NOMO-1 treated with dmso at 0.1 percent for 144 hours (cell line): ENCODE data around the gene GPBAR1.

ENCODE experiments used
- DNase-seq: peaks from one replicate; lab custom pipeline; 2025; ENCODE audit not compliant: unreplicated experiment; lab: John Stamatoyannopoulos, UW

Gene GPBAR1, protein sequence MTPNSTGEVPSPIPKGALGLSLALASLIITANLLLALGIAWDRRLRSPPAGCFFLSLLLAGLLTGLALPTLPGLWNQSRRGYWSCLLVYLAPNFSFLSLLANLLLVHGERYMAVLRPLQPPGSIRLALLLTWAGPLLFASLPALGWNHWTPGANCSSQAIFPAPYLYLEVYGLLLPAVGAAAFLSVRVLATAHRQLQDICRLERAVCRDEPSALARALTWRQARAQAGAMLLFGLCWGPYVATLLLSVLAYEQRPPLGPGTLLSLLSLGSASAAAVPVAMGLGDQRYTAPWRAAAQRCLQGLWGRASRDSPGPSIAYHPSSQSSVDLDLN

DNA sequence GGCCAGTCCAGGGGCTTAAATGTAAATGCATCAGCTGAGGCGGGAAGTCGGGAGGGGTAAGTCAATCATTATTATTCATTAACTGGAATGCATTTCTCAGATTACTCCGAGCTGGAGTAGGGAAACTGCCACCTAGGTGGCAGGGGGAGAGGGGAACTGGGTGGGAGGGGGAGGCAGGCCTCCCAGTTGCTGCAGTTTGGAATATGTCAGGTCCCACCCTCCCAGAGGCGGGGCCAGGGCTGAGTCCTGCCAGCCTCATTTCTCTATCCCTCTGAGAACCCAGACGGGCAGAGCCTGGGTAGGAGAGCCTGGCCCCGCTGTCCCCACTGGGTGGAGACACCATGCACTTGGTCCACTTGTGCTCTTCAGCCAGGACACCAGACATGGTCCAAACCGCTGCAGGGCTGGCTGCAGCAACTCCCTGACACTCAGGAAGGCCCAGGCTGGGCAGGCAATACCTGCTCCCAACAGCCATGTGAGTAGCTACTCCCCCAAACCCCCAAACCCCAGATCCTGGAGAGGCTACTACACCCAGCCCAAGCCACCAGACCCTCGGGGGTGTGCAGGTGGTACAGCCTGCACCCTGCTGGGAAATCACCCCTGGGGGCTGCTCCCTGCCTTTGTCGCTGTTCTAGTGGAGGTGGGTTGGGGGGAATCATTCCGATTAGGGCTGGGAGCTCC, at the start of gene GPBAR1:
Gene GPBAR1 (plus strand): TSS at position 274 of the 681 bp plus-strand sequence. CDS start 1,710 bp downstream, outside the sequence.
- DNase-seq = no peak

DNA sequence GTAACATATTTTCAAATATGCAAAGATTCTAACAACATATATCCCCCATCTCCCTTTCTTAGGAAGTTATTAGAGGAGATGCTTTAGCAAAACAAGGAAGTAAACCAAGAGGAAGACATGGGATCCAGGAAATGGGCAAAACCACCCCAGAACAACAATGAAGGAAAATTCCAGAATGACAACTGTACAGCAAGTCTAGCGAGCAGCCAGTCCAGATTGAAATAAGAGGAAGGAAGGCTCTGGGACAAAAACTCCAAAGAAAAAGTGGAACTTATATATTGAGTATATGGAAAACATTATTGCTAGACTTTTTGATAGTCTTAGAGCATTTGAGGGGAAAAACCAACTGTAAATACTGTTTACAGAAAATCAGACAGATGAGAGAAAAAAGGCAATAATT, 46.7 kb upstream of the GPBAR1 start:
- DNase-seq = no peak

DNA sequence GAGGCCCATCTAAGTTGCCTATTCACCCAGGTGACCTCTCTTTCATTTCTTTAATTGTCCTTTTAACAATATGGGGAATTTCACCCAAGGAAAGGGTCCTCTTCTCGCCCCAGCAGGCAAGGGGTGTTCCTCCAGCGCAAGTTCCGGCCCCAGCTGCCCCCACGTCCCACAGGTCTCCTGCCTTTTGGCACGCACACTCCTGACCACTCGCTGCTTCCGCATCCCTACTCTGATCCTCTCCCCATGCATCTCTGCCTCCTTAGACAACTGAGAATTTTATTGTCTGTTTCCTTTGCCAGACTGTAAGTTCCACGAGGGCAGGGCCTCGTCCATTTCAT, 44.5 kb upstream of the GPBAR1 start:
- DNase-seq = no peak

DNA sequence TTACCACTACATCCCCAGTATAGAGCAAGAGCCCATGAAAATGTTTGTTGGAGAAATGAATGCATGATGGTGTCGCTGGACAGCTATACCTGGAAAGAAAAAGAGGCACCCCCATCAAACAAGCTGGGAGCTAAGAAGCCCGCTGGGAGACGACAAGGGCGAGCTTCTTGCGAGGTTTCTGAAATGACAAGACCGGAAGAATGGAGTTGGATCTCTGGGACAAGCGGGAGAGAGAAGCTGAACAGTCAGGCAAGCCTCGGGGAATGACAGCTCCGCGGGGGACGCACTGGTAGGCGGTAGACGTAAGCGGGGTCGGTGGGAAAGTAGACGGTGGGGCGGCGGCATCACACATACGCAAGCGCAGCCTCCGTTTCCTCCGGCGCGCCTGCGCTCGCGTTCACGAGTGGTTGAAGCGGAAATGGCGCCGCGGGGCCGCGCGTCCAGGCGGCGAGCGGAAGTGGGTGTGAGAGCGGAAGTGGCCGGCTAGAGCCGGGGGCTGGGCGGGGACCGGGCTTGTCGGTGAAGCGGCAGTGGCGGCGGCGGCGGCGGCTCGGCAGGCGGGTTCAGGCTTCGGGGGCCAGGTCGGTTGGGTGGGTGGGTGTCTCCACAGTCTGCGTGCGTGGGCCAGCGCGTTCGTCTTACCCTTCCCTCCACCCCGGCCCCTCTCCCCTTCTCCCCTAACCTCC, 44.0 kb upstream of the GPBAR1 start, which contains the start of gene ARPC2:
Gene ARPC2 (plus strand): TSS at position 516 of the 686 bp plus-strand sequence. CDS start 282 bp downstream, outside the sequence.
- DNase-seq = peak; percentile 94

DNA sequence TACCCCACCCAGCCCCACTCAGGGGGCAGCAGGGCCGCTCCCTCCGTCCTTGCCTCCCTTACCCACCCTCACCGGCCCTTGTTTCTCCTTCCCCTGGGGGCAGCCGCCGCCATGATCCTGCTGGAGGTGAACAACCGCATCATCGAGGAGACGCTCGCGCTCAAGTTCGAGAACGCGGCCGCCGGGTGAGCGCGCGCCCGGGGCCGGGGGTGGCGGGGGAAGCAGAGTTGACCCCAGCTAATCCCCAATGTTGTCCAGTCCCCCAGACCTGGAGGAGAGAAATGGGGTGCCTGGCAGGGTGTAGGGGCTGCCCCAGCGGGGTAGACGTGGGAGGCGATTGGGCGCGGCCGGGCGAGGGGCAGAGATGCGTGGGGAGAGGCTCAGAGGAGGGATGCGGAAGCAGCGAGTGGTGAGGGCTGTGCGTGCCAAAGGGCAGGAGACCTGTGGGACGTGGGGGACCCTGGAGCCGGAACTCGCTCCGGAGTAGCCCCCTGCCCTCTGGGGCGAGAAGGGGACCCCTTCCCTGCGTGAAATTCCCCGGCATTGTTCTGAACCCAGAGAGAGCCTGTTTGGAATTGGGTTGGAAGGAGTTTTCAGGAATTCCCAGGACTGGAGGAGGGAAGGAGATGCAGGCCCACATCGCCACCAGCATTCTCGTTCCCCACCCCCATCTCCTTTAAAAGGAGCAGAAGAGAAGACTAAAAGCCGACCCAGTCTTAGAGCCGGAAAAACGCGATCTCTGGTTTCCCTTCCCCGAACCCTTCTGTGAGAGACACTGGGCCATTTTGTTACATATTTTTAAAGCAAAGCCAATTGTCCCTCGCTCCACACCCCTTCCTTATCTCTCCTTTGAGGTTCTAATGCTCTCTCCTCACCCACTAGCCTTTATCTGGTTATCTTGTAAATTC, 43.2 kb upstream of the GPBAR1 start:
- DNase-seq = peak; percentile 57

DNA sequence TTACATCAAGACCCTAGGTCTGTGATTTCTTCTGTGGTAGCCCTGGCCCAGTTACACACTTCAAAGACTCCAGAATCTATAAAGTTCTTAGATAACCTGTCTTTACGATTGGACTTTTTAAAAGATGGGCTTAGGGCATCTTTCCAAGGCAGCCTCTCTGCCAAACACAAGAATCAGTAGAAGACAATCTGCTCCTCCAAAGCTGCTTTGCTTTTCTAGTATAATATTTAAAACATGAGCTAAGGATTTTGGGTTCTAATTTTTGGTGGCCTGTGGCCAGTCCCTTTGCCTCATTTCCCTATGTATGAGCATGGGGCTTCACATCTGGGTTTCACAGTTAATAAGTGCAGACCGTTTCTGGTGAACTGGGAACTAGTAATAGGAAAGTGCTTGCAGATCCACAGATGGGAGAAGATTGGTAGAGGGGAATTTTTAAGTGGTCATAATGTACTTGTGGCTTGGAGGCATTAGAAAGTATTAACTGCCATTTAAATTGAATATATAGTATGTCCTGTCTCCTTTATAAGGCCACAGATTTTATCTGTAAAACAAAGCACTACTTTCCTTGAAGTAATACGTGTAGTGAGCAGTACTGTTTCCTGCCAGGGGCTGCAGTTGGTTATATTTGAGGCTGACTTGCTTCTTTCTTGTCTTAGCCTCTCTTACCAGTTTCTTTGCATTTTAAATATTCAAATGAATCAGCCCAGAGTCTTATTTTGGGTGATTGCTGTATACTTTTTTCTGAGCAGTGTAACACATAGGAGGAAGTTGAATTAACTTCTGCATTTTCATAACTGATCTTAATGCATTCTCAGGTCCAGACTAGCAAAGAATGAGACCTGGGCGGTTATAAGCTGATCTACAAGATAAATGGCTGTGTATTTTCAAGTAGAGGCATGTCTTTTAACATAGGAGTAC, 42.3 kb upstream of the GPBAR1 start:
- DNase-seq = peak; percentile 35

DNA sequence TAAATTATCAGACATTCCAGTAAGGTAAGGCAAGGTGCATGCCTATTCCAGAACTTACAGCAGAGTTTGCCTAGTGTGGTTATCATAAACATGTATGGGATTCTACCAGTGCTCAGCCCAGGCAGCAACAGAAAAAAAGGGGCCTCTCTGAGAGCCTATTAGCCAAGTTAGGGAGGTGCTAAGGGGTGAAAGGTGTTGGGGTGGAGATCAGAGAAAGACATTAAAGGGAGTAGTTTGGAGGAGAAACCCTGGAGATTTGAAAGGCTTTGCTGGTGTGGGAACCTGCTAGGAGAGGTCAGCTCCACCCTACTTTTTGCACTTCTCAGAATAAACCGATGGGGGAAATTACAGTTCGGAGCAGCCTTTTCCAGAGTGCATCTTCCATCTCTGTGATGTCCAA, 40.9 kb upstream of the GPBAR1 start:
- DNase-seq = no peak

DNA sequence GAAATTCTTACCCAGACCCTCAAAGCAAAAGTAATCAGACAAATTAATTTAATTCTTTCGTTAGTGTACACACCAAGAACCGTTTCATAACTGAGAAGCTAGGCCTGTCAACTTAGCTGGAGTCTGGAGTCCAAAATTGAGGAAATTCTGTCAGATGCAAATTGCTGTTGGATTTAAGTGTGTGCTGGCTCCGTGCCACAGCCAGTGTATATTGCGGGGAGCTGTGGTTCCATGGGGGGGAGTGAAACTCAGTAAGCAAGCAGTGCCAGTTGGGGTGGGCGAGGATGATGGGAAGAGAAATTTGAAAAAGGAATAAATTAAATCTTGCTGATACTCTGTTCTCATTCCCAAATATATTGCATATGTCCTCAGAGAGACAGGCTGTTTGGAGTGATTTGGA, 39.8 kb upstream of the GPBAR1 start:
- DNase-seq = no peak

DNA sequence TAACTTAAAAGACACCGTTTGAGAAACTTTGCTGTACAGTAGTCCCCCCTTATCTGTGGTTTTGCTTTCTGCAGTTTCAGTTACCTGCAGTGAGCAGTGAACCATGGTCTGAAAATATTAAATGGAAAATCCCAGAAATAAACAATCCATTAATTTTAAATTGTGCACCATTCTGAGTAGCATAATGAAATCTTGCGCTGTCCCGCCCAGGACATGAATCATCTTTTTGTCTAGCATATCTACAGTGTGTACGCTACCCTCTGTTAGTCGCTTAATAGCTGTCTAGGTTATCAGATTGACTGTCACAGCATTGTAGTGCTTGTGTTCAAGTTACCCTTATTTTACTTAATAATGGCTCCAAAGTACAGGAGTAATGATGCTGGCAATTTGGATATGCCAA, 37.8 kb upstream of the GPBAR1 start:
- DNase-seq = no peak

DNA sequence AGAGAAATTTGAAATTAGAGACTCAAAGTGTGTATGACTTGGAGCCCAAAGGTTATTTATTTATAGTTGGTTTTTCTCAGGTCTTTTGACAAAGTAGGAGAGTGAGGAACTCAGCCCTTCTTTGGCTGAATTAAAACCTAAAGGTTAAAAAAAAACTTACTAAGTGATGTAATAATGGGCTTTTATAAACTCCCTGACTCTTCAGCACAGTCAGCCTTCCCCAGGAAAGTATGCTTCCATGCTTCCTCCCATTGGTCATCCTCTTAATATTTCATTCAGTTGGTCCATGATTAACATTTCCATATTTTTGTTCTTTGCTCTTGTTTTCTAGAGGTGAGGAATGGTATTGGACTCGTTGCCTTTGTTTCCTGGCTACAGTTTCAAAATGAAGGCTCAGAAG, 36.6 kb upstream of the GPBAR1 start:
- no peak for DNase-seq

DNA sequence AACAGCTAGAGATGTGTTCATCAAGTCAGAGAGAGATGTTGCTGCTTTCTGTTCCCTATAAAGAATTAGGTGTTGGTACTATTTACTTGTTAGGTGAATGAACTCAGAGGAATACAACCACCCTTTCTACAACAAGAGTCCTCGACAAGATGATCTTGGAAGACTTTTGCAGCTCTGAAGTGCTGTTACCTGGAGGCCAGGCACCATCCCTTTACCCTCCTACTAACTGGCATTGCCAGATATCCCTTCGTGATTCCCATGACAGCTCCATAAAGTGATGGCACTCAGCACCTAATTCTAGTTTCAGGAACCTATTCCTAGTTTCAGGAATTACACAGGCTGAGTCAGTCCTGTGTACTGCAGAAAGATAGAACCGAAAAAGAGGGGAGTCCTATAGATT, 33.9 kb upstream of the GPBAR1 start:
- DNase-seq = no peak

DNA sequence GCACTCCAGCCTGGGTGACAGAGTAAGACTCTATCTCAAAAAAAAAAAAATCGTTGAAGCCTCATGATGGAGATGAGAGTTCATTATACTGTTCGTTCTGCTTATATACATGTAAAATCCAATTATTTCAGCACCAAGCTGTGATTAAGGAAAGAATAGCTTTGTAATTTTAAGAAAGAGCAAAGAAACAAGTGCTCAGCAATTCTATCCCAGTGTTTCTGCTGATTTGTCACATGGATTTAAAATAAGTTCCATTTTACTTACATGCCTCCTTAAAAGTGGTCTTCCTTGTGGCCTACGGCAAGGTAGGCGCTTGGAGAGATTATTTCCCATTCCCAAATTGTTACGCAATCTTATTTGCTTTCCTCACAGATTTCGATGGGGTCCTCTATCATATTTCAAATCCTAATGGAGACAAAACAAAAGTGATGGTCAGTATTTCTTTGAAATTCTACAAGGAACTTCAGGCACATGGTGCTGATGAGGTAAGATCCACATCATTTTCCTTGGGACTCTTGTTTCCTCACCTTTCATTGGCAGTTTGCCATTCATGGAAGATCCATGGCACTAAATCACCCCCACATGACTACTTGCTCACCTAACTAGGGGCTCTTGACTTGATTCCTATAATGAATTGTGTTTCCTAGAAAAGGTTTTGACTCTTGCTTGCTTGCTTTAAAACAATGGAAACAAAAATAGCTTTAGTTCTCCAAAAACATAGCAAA, 32.3 kb upstream of the GPBAR1 start:
- no peak for DNase-seq

DNA sequence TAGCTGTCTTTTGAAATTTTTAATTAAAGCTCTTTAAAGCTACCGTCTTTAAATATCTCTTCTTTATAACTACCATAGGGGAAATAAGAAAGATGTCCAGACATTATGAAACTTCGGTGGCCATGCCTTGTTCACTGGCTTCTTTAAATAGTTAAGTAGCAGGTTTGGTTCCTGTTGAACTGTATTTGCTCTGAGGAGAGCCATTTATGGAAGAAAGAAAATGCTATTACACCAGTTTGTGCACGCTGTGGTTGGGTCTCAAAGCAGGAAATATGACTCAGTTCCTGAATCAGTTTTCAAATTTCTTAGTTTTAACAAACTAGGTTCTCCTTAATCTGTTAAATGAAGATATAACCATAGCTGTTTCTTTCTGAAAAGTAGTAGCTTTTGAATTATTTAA, 31.6 kb upstream of the GPBAR1 start:
- DNase-seq = peak; percentile 78

DNA sequence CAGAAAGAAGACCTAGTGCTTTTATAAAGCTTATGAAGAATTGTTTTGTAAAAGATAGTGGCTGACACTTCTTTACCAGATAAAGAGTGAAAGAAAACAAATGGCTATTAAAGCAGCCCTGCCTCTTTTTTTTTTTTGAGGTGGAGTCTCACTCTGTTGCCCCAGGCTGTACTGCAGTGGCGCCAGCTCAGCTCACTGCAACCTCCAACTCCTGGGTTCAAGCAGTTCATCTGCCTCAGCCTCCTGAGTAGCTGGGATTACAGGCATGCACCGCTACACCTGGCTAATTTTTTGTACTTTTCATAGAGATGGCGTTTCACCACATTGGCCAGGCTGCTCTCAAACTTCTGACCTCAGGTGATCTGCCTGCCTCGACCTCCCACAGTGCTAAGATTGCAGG, 31.0 kb upstream of the GPBAR1 start:
- DNase-seq = peak; percentile 24

DNA sequence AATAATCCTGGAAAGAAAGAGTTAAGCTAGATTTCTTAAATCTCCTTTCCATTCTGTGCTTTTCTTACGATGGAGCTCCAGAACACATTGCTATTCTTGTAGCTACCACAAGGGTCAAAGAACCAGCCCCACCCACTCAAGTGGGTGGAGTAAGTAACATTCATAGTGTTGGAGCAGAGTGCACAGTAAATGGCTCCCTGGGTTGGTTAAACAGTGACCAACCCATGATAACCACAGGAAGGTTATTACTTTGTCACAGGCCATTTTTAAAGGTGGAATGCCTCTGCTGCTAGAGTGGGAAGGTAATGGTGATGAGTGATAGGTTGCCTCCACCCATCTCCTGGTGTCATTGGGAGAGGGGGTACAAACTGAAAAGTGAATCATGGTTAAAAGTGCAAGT, 29.9 kb upstream of the GPBAR1 start:
- DNase-seq = no peak

DNA sequence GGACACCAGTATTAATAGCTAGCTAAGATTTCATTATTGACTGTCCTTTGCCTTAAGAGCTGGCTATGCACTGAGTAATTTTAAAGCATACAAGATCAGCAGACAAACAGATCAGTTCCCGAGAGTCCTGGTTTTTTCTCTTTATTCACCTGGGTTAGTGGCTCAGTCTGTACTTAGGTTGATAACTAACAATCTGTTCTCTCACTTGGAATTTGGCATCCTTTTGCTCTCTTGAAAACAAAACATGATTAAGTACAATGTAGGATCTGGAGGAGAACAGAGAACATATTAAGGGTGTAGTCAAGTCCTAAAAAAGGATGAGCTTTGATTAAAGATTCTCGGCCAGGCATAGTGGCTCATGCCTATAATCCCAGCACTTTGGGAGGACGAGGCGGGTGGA, 27.3 kb upstream of the GPBAR1 start:
- no peak for DNase-seq

DNA sequence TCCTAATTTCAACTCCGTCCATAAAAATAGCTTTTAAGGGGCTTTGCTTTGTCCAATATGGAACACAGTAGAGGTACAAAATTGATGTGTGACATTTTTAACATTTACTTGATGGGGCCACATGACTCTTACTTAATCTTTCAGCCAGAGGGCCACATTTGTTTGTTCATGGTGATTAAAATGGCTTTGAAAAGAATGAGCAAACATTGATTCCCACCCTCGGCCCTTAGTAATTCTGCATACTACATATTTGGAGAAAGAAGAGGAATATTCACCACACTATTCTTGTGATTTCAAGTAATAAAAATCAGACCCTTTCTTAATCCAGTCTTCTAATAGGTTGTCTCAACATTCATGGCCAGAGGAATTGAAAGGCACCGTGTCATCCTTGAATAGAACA, 26.3 kb upstream of the GPBAR1 start:
- DNase-seq = no peak

DNA sequence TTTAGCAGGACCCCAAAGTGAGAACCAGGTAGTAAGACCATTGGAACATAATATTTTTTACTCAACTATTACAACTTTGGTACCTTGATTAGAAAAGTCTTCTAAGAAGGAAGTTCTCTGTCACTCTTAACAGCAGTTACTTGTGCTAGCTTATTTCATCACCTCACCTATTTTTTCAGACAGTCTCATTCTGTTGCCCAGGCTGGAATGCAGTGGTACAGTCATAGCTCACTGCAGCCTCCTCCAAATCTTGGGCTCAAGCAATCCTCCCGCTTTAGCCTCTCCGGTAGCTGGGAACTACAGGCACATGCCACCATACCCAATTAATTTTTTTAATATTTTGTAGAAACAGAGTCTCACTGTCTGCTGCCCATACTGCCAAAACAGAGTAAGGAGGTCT, 25.8 kb upstream of the GPBAR1 start:
- DNase-seq = no peak

DNA sequence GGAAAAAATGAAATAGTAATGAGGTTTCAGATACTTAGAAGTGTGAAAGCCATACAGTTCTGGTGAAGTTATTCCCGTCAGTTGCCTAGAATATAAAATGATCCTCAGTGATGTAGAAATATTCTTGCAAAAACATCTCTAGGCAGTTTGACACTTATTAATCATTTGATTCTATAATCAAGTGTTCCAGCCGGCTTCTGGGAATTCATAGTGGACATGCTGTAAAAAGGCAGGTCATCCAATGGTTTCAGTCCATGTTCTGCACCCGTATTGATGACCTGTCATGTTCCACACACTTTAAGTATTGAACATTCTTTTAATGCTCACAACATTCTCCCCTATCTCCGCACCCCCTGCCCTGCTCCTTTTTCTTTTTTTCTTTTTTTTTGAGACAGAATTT, 24.0 kb upstream of the GPBAR1 start:
- no peak for DNase-seq
